Left lung (tissue), 10 donors: ENCODE results near the gene ING5. TPM values are rescaled to one million over a fixed set of nuclear protein-coding genes. Genes with fewer than 3 reads are reported as not detected.

Experiments
- ATAC-seq: fragments of 200-7000 bp; cut with Tn5 transposase; one replicate; pipeline ENCODE4 v1.9.1; 2020; ENCODE audit warnings: moderate library complexity
- DNase-seq, 4 donors: peaks; one replicate each; pipeline ENCODE4 v3.0.0-alpha.2; 2013 to 2020
- H3K27ac ChIP-seq, 2 donors: fragments of 200-600 bp; sonication (generic) in 1 of 2; one replicate each; pipeline versions ENCODE4 v1.5.0 to v1.8.0; 2020 to 2021
- H3K27me3 ChIP-seq, 2 donors: fragments of 200-600 bp; sonication (generic) in 1 of 2; one replicate each; pipeline versions ENCODE4 v1.5.0 to v1.8.0; 2020 to 2021
- H3K36me3 ChIP-seq, 2 donors: fragments of 200-600 bp; sonication (generic) in 1 of 2; one replicate each; pipeline versions ENCODE4 v1.5.0 to v1.8.0; 2020 to 2021
- H3K4me1 ChIP-seq, 2 donors: fragments of 200-600 bp; one replicate each; pipeline ENCODE4 v1.8.0; 2021
- H3K4me3 ChIP-seq, 2 donors: fragments of 200-600 bp; sonication (generic) in 1 of 2; one replicate each; pipeline versions ENCODE4 v1.5.0 to v1.8.0; 2020 to 2021; ENCODE audit warnings: mild to moderate bottlenecking in 1 of 2
- H3K9me3 ChIP-seq, 2 donors: fragments of 200-600 bp; sonication (generic) in 1 of 2; one replicate each; pipeline versions ENCODE4 v1.5.0 to v1.8.0; 2020 to 2021
- intact Hi-C, 2 donors: fragments of 100-400 bp; cut with DNase I; formaldehyde crosslinking; loops; one replicate each; pipeline versions ENCODE4 v1.11.2 to v1.14.2; 2022
- polyA plus RNA-seq, 6 donors: library from polyadenylated mRNA; unstranded; fragments of 120-200 nt; gene quantifications; one replicate each; pipeline ENCODE4 v1.2.1, GENCODE V29; 2013; ENCODE audit not compliant: insufficient read length in 6 of 6
- total RNA-seq, 2 donors: library from RNA; stranded (reverse); fragmentation: NEBNext Ultra II Directional; extraction: Animal tissue kit (Norgen Biotek cat#: 25700); gene quantifications; one replicate each; pipeline ENCODE4 v1.2.1, GENCODE V29; 2021
- TF ChIP-seq, protein P1 (sequence below), 2 donors: fragments of 200-600 bp; sonication (generic) in 1 of 2; IDR thresholded peaks; one replicate each; pipeline versions ENCODE4 v1.5.0 to v1.8.0; 2021; ENCODE audit warnings: antibody characterized with exemption in 2 of 2
- donor health status: DM: no; HTN: yes; CAD: no.
- donor health status: DM: no; HTN: no; CAD: no.

ING5 gene
- total and polyA plus RNA-seq, 8 donors = 27.6 to 49.1 (median 43.9) TPM

GRCh38 chr2:241764275-241765241 lies 62.7 kb downstream of the ING5 start:
- no peak for ATAC-seq
- TF ChIP-seq, protein P1, sequence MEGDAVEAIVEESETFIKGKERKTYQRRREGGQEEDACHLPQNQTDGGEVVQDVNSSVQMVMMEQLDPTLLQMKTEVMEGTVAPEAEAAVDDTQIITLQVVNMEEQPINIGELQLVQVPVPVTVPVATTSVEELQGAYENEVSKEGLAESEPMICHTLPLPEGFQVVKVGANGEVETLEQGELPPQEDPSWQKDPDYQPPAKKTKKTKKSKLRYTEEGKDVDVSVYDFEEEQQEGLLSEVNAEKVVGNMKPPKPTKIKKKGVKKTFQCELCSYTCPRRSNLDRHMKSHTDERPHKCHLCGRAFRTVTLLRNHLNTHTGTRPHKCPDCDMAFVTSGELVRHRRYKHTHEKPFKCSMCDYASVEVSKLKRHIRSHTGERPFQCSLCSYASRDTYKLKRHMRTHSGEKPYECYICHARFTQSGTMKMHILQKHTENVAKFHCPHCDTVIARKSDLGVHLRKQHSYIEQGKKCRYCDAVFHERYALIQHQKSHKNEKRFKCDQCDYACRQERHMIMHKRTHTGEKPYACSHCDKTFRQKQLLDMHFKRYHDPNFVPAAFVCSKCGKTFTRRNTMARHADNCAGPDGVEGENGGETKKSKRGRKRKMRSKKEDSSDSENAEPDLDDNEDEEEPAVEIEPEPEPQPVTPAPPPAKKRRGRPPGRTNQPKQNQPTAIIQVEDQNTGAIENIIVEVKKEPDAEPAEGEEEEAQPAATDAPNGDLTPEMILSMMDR (IDR thresholded peaks at IDR 0.05) = no peak
- no peak overlapping the region for H3K27ac ChIP-seq
- no peaks in the 10 kb centered on the region for H3K27me3 ChIP-seq
- no peak for DNase-seq
- peaks cover 0 to 17% of the 10 kb centered on the region in 2 donors for H3K36me3 ChIP-seq
- no peaks in the 10 kb centered on the region for H3K4me1 ChIP-seq
- no peaks in the 10 kb centered on the region for H3K9me3 ChIP-seq
- no peak overlapping the region for H3K4me3 ChIP-seq
- intact Hi-C loops = no loop called here

DNA sequence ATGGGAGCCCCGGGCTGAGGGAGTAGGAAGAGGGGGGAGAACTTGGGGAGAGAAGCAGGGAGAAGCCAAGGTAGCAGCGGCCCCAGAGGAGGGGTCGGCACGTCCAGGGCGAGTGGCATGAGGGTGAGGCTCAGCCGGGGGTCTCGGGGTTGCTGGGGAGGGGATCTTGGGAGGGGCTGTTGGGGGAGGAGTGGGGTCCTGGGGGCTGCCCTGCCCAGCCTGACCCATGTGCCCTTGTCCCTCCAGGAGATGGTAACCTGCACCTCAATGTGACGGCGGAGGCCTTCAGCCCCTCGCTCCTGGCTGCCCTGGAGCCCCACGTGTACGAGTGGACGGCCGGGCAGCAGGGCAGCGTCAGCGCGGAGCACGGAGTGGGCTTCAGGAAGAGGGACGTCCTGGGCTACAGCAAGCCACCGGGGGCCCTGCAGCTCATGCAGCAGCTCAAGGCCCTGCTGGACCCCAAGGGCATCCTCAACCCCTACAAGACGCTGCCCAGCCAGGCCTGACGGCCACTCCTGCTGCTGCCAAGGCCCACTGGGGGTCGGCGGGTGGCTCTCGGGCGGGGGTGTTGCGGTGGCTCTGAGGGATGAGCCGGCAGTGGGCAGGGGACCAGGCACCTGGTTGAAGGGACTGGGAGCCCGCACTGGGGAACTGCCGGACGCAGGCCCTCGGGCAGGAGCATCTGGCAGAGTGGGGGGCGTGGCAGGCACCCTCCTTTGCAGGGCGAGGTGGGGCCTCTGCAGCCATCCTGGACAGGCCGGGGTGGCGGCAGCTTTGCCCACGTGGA lies 65.8 kb downstream of the ING5 start:
- intact Hi-C loops = no loop called here
- peaks cover 0 to 16% of the 10 kb centered on the region in 2 donors for H3K27me3 ChIP-seq
- no peaks in the 10 kb centered on the region for H3K9me3 ChIP-seq
- H3K27ac ChIP-seq = no peak overlapping the region
- TF ChIP-seq, protein P1 (IDR thresholded peaks at IDR 0.05) = no peak
- no peak for ATAC-seq
- peak in 1 of 4 donors; percentile 76 for DNase-seq
- H3K4me1 ChIP-seq = peaks cover 0 to 7% of the 10 kb centered on the region in 2 donors
- peaks cover 0 to 8% of the 10 kb centered on the region in 2 donors for H3K36me3 ChIP-seq
- H3K4me3 ChIP-seq = no peak overlapping the region

DNA sequence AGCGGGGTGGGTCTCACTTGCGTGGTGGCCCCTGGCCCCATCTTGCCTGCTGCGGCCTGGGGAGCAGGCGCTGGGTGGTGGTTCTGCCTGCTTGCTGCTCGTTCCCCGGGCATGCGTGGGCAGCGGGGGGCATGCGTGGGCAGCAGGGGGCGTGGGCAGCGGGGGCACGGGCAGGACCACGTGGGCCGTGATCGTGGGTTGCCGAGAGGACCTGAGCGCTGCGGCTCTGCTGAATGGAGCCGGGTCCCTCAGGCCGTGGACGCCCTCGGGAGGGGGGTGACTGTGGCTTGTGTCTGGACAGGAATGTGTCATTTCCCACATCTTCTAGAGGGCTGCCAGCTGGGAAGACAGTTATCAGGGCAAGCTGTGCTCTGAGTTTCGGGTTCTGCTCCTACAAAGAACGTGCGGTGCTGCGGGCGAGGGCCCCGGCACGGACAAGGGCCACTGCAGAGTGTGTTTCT lies 66.4 kb downstream of the ING5 start:
- peaks cover 0 to 23% of the 10 kb centered on the region in 2 donors for H3K27me3 ChIP-seq
- TF ChIP-seq, protein P1 (IDR thresholded peaks at IDR 0.05) = no peak
- no peak overlapping the region for H3K4me3 ChIP-seq
- no peaks in the 10 kb centered on the region for H3K9me3 ChIP-seq
- peaks cover 0 to 7% of the 10 kb centered on the region in 2 donors for H3K4me1 ChIP-seq
- H3K36me3 ChIP-seq = peaks cover 0 to 8% of the 10 kb centered on the region in 2 donors
- no peak overlapping the region for H3K27ac ChIP-seq
- DNase-seq = no peak
- intact Hi-C loops = no loop called here
- ATAC-seq = no peak

DNA sequence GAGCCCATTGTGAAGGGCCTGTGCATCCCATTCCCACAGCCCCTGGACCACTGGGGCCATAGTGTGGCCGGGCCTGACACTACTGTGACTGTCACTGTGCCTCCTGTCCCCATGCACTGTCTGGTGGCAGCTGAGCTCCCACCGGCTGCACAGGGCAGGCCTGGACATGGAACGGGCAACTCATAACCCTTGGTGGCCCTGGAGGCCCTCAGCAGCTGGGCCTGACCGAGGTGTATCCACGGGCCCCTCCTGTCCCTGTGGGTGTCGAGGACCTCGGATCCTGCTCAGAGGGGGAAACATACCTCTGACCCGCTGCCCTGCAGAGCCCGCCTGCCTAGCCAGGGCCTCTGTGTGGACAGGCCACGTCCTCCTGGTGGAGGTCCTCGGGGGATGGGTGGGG lies 67.0 kb downstream of the ING5 start:
- Histone ChIP-seq H3K4me1 (peaks cover 0 to 7% of the 10 kb centered on the region in 2 donors), H3K27ac (no peak overlapping the region), H3K36me3 (peaks cover 0 to 8% of the 10 kb centered on the region in 2 donors), H3K27me3 (peaks cover 0 to 28% of the 10 kb centered on the region in 2 donors), H3K9me3 (no peaks in the 10 kb centered on the region), H3K4me3 (no peak overlapping the region)
- intact Hi-C loops = no loop called here
- TF ChIP-seq, protein P1 (IDR thresholded peaks at IDR 0.05) = no peak
- ATAC-seq (no peak), DNase-seq (no peak)

DNA sequence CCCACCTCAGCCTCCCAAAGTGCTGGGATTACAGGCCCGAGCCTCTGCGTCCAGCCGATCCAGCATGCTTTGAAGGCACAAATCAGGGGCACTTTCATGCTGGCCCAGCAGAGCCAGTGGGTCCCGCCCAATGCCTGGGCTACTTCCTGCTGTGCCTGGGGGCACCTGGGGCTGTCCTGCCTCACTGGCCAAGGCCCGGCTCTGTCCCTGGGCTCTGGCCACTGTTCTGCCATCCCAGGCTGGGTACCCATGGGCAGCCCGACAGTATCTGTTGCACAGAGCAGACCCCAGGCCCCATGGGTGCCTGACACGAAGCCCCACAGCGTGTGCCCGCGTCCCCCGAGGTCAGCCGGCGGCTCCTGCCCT lies 68.0 kb downstream of the ING5 start:
- Histone ChIP-seq H3K36me3 (peaks cover 0 to 8% of the 10 kb centered on the region in 2 donors), H3K9me3 (no peaks in the 10 kb centered on the region), H3K4me1 (peaks cover 0 to 7% of the 10 kb centered on the region in 2 donors), H3K27me3 (peaks cover 0 to 38% of the 10 kb centered on the region in 2 donors), H3K27ac (no peak overlapping the region), H3K4me3 (no peak overlapping the region)
- DNase-seq (no peak), ATAC-seq (no peak)
- TF ChIP-seq, protein P1 (IDR thresholded peaks at IDR 0.05) = no peak
- intact Hi-C loops = no loop called here
